HG03565 (cell line): ENCODE measurements around the gene HLA-DMB.
"Not testable (repeated sequence)": the region's sequence is repeated elsewhere in the genome, so short reads cannot be mapped to it uniquely, and the experiment has no call there.

Source experiments
- ATAC-seq: cut with Tn5 transposase; IDR thresholded peaks from one replicate; pipeline ENCODE4 v1.9.1; 2021; ENCODE audit warnings: mild to moderate bottlenecking, moderate library complexity; ENCODE audit not compliant: unreplicated experiment

Gene HLA-DMB

DNA sequence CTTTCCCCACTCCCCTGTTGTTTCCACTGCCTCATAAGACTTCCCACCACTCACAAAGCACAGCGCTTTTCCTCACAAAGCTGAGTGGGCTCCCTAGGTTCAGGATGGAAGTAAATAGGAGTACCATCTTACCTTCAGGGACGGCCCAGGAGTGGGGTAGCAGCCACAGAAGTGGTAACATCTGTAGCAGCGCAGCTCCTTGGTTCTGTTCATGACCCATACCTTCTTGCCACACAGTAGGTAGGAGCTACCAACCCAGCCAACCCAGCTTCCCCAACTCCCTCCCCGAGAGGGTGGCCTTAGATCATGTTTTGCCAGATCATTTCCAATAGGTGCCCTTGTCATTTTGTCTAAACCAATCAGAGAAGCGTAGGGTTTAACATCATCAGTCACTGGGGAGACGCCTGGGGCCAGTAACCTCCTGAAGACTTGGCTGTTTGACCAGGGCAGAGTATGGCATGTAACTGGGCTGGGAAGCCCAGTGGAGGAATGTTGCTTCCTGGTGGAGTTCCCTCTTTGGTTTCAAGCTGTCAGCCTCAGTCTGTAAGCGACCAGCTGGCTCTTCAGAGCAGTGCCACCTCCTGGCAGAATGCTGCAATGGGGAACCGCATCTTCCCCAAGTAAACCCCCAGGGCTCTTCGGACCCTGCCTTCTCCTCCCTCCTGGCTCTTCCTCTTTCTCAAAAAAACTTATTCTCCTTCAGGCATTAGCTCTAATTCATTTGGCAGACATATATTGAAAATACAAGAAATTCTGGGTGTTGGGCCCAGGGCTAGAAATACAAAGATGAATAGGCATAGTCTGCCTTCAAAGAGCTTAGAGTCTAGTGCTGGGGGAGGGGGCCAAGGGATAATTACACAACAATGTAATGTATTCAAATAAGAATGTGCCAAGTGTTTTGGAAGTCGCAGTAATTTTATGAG is 12.2 kb upstream of the HLA-DMB start, which contains the start of gene HLA-DMA:
TSS of gene HLA-DMA (minus strand) at position 281 of the 923 bp plus-strand sequence. CDS start at position 220, 61 bp downstream.
- peak; percentile 71 for ATAC-seq

DNA sequence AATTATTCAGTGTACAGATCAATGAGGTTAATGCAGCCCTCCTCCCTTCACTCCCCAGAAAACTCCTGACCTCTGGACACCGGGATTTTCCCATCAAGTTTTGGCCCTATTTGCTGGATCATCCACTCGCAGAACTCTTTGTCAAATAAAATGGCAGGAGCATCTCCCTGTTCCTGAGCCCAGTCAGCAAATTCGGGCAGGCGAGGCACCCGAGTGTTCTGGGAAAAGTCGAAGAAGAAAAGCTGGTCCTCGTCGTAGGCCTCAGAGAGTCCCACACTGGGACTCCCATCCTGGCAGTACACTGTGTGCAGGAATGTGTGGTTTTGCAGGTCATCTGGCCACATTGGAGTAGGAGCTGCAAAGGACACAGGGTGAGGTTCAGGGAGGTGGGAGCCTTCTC is 9.6 kb upstream of the HLA-DMB start:
- no peak for ATAC-seq

DNA sequence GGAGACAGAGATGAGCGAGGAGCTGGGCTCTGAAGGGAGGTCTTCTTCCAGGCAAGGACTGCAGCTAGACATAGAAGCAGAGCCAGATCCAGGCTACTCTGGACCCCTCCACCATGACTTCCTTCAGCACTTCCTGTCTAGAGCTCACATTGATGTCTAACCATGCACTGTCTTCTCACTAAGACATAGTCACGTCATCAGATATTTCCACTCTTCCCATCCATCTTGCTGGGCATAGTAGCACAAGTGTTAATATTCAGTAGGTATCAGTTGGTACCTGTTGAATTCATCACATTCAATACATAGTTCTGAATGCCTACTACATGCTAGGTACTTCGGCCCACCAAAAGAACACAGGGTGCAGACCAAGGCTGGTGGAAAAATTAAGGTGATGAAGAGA is 9.2 kb upstream of the HLA-DMB start:
- no peak for ATAC-seq

DNA sequence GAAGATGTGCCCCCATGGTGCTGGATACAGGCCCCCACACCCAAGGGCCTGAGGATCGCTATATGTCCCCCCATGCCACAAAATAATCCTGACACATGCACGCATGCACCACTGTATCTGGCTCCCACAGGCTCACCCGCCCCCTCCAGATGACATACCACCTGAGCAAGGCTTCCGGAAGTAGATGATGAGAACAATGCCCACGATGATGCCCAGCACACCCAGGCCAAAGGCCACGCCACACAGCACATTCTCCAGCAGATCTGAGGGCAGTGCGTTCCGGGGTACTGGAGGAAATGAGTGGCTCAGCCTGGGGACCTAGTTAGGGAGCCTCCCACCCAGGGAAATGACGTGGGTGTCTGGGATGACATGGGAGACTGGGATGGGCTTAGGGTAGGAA is 8.3 kb upstream of the HLA-DMB start:
- no peak for ATAC-seq

DNA sequence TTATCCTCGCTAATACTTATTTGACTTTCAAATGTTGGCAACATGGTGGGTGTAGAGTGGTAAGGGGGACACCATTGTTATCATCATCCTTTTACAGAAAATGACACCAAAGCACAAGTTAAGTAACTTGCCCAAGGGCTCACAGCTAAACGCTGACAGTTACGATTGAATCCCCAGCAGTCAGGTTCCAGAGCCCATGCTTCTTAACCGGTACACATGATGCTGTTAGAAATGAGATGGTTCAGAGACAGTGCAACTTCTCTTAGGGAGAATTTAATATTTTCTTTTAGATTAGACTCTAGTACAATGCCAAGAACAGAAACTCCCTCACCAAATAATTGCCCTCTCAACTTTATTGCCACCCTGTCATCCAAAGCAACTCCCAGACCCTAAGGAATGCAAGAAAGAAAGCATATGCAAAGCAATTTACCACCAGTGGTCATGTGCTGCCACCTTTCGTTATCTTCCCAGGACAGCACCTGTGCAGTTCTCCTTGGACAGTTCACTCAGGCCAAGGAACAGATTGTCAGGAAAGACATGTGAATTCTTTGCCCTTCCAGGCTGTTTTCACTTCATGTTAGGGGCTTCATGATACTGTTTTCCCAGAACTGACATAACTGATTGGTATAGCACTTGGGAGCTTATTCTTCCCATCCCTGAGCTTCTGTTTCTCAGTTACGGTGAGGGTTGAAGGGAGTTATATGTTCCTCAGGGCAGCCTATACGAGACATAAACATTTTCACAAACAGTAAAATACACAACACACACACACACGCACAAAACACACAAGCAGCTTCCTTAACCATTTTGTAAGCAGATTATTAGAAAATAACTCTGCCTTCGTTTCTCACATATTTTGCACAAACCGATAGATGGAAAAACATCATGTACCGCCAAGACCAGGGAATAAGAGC is 7.0 kb upstream of the HLA-DMB start:
- no peak for ATAC-seq

DNA sequence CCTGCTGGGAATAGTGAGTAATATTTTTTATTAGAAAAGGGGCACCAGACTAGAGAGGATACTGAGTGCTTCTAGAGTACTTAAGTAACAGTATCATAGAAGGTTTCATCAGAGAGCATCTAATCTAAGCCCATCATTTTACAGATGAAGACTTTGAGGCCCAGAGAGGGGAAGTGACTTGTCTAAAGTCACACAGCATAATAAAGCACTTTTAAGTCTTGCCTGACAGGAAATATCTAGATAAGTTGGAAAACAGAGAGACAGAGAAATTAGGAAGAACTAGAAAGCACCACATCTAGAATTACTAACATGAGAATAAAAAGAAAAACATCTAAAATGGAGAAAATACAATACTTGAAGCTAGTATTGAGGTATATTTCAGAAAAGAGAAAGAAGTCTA is 6.1 kb upstream of the HLA-DMB start:
- no peak for ATAC-seq

DNA sequence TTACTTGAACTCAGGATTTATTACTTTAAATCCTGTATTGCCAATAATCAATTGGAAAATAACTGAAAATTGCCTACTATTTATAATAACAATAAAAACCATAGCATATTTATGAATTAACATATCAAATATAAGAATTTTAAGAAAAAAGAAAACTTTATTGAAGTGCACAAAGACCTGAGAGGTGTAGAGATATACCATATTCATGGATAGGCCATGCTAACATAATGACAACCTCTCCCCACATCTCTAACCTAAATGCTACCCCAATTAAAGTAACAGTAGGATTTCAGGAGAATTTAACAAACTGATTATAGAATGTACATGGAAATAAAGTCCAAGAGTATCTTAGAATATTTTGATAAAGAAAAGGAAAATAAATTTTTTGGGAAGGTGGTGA is 5.1 kb upstream of the HLA-DMB start:
- no peak for ATAC-seq

DNA sequence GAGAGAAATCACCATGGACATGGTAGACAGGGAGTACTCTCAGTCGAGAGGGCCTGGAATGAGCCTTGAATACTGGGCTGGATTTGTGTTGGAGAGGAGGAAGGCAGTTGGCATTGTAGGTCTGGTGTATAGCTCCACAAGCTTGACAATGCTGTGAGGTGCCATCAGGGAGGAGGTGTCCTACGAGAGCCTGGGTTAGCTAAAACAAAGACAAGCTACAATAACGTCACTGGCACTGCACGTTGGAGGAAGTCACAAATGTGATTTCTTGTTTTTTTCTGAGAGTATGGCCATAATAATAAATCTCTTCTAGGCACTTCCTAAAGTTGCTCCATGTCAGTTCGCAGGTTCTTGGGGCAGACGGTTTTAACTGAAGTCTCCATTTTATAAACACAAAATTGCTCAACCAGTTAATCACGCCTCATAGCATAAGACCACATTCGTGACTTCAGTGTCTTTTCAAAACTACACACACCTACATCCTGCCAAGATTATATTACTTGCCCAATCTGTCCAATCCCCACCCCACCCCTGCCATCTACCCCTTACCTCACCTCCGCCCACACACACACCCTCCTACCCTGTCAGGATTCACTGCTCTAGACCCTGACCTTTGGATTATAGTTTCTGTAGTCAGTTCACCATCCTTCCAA is 4.4 kb upstream of the HLA-DMB start:
- ATAC-seq: no peak

DNA sequence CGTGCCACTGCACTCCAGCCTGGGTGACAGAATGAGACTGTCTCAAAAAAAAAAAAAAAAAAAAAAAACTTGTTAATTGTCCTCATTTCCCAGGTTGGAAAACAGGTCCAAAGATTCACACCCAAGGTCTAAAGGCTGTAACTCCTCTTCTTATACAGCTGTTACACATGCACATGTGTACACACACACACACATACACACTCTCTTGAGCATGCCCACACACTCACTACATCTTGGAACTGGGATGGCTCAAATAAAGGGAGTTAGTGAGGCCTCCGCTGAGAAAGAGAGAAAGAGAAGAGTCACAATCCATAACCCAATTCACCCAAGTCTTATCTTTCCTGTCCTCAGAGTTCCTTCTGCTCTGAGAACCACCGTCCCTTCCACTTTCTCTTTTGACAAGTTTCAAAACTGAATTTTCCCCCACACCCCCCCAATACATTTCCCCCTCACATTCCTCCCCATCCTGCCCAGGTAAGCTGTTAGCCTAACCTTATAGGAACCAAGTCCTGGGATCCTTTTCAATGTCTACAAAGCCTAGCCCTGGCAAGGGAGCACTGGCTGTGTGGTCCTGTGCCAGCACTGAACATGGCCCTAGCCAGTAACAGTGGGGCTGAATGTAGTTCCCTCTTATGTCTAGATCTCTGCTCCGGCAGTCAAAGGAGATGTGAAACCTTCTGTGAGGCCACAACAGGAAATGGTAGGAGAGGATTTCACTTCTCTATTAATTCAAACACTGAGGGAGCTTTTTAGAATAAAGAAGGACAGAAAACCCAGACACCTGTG is 3.2 kb upstream of the HLA-DMB start:
- peak; percentile 31 for ATAC-seq

DNA sequence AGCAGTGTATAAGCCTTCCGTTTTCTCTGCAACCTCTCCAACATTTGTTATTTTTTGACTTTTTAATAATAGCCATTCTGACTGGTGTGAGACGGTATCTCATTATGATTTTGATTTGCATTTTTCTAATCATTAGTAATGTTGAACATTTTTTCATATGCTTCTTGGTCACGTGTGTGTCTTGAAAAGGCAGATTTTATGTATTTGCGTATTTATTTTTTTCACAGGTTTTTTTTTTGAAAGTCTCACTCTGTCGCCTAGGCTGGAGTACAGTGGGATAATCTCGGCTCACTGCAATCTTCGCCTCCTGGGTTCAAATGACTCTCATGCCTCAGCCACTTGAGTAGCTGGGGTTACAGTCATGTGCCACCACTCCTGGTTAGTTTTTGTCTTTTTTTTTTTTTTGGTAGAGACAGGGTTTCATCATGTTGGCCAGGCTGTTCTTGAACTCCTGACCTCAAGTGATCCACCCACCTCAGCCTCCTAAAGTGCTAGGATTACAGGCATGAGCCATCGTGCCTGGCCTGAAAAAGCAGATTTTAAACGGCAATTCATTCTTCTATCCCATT is 1.8 kb upstream of the HLA-DMB start:
- ATAC-seq: not testable (repeated sequence)

DNA sequence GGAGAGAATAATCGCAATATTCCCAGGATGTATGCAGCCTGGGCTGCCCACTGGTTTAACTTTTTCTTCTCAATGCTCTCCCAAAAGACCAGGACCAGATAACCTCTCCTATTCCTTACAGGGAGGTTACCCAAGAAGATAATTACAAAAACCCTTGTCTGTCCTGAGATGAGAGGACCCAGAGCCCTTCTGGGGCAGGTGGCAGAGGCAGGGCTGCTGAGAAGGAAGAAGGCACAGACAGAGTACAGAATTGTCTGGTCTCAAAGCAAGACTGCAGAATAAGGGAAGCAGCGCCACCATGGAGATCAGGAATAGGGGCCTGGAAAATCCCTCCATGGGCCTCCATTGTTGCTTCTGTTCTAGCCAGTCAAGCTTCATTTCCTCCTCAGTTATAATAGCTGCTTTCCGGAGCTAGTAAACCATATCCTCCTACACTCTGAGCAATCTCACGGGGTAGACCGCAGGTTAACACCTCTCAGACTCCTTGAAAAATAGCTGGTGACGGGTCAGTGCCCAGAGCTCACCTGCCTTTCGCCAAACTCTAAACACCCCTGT is 463 bp upstream of the HLA-DMB start:
- peak; percentile 40 for ATAC-seq

DNA sequence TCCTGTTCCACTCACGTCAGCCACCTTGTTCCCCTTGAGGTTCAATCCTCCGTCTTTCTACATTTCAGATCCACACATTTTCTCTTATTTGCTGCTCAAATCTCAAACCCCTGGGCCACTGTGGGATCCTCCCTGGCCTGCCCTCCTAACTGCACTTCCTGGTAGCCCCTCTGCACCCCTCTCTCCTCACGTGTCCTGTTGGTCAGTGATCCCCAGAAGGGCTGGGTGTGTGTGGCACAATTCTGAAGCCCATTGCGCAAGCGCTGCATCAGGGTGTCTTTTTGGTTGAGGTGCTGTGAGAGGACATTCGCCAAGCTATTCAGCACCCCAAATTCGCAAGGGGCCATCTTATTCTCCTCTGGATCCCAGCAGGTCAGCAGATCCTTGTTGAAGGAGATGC is 2.3 kb downstream of the HLA-DMB start:
- ATAC-seq: no peak

DNA sequence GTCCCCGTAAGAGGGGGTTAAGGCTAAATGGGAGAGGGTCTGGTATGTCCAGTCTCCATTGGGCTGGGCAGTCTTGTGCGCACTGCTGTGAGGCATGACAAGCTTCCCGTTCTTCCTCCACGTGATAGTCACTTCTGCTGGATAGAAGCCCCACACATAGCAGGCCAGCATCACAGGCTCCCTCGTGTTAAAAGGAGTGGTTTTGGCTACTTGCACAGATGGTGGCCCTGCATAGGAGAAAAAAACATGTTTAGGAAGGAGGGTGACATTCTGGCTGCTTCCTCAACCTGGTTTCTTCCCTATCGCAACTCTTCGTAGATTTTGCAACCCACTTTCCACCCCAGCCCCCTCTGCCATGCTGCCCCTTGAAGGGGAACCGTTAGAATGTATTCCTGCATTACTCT is 3.6 kb downstream of the HLA-DMB start:
- no peak for ATAC-seq

DNA sequence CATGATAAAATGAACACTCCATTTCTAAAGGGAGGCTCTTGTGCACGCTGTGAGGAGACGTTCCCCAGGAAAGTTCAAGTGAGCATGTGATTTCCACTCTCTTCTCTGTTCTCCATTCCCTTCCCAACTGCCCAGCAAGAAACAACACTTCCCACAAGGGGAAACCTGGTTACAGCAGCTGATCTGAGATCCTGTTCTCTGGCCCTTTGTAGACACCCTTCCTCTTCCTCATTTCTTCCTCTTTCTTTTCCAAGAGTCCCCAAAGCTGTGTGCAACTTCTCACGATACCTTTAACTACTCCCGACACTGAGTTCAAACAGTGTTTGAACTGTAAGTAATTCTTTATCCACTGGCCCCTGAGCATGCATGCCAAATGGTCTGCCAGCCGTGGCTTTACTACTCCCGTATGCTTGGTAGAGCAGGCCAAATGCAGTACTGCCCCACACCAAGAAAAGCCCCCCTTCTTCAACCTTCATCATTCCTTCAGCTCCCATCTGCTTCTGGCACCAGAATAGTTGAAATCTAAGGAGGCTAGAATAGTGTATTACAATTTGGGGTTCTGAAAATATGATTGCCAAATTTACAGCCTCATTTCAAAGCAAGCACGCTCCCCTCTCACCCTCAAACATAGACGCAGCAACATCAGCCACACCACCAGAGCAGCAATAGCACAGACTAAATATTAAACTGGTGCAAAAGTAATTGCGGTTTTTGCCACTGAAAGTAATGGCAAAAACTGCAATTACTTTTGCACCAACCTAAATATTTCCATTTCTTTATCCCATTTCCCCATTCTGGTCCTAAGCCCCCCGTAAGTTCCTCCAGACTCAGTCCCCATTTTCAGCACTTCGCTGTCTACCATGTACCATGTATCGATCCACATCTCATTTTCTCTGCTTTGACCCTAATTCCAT is 4.3 kb downstream of the HLA-DMB start:
- no peak for ATAC-seq

DNA sequence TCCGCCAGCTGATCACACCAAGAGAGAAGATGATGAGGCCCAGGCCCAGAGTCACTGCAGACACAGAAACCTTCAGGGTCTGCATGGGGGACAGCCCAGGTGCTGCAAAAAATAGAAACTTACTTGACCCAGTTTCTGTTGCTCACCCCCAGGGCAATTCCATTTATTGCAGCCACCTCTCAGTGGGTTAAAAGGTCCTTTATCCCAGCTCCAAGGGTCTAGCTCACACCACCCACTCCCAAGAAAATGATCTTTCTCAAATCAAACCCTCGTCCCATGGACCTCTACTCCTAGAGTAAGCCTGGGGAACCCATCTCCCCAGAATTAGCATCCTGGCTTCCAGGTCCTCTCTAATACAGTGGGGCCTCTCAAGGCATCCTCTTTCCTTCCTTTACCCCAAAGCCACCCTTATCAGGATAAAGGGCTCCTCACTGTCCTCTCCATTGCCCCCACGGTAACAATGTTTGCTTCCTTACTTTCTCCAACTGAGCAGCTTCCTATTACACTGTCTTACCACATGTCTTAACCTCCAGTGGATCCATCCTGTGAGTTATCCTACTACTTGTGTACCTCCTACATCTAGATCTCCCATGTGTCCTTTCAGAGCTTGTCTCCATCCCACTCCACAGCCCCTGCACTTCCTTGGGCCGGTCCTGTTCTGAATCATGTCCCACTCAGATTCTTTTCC is 5.1 kb downstream of the HLA-DMB start:
- no peak for ATAC-seq

DNA sequence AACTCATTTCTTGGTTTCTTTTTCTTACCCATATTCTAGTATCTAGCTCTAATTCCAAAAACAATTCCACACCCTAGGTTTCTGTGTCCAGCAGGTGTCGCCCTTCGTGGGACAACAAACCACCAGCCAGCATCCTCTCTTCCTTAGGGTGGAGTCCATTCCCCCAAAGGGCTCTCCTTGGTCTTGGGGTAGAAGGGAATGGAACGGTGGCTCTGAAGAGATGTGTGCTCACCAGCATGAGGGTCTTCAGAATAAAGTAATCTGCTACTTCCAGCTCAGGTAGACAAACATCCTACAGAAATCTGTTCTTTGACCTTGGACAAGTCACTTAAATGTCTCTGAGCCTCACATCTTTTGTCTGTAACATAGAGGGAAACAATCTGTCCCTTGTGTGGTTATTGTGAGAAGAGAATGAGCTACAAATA is 7.2 kb downstream of the HLA-DMB start:
- no peak for ATAC-seq

DNA sequence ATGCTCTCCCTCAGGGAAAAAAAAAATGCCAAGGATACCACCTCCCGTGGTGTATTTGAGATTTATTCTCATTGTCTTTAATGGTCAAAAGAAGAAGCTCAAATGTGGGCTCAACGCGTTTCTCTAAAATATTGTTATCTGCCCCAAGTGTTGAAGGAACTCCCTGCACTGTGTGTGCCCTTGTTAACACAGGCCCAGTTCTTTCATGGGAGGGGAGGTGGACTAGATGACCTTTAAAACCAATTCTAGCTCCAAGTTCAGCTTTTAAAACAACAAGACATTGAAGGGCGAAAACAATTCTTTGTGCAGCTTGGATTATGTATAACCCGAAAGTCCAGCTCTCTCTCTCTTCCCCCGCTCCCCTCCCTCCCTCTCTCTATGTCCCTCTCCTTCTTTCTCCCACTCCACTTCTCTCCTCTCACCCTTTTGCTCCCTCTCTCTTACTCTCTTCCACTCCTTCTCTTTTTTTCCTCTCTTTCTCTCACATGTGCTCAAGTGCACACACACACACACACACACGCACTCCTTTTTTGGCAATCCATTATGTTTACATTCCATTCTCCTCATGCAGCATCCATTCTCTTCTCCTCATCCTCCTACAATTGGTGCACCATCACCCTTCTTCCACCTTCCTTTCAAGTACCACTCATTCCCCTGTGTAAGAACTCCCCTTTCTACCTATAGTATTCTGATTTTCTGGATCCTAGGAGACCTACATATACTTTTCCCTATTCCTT is 8.5 kb downstream of the HLA-DMB start:
- ATAC-seq: no peak
